Progenitor cell of endocrine pancreas (in vitro differentiated cells): ENCODE measurements around the gene LGALS12. TPM values are rescaled to one million over a fixed set of nuclear protein-coding genes. Genes with fewer than 3 reads are reported as not detected.

ENCODE experiments used
- DNase-seq: peaks from one replicate; pipeline ENCODE4 v3.0.0; 2021; ENCODE audit warnings: low spot score; ENCODE audit not compliant: unreplicated experiment
- H3K27ac Mint-ChIP-seq: 2 replicates; pipeline ENCODE4 v1.8.0; 2021; ENCODE audit warnings: mild to moderate bottlenecking, moderate library complexity, mixed read lengths
- H3K27me3 Mint-ChIP-seq: 2 replicates; pipeline ENCODE4 v1.8.0; 2021; ENCODE audit warnings: mixed read lengths
- H3K36me3 Mint-ChIP-seq: 2 replicates; pipeline ENCODE4 v1.8.0; 2022; ENCODE audit warnings: mixed read lengths; ENCODE audit not compliant: insufficient read depth
- H3K4me1 Mint-ChIP-seq: 2 replicates; pipeline ENCODE4 v1.8.0; 2021; ENCODE audit warnings: low read depth, mixed read lengths
- H3K4me3 Mint-ChIP-seq: 2 replicates; pipeline ENCODE4 v1.8.0; 2021; ENCODE audit warnings: low read depth, mild to moderate bottlenecking, moderate library complexity, mixed read lengths
- H3K9me3 Mint-ChIP-seq: 2 replicates; pipeline ENCODE4 v1.8.0; 2021; ENCODE audit warnings: low read depth, mixed read lengths
- CTCF ChIP-seq: fragments of 200-600 bp; sonication (generic); IDR thresholded peaks from one replicate; pipeline ENCODE4 v1.5.0; 2021; ENCODE audit warnings: antibody characterized with exemption, mild to moderate bottlenecking; ENCODE audit not compliant: unreplicated experiment
- total RNA-seq: library from RNA; stranded (reverse); gene quantifications from 2 replicates; pipeline ENCODE4 v1.2.1, GENCODE V29; 2021

The LGALS12 gene
- total RNA-seq, 1 donor from 2014 or later, result 2.3 TPM

GRCh38 chr11:63493127-63493526 is 12.8 kb upstream of the LGALS12 start:
- TF ChIP-seq CTCF, result no peak
- Mint-ChIP-seq H3K4me1 (peaks cover 53% of the 10 kb centered on the region), H3K9me3 (peaks cover 20% of the 10 kb centered on the region), H3K4me3 (no peak overlapping the region), H3K27ac (no peak overlapping the region), H3K27me3 (no peaks in the 10 kb centered on the region), H3K36me3 (peaks cover 14% of the 10 kb centered on the region)
- DNase-seq, result no peak

- TF ChIP-seq CTCF, result no peak
- Mint-ChIP-seq H3K4me1 (peaks cover 37% of the 10 kb centered on the region), H3K36me3 (peaks cover 13% of the 10 kb centered on the region), H3K27ac (peak overlapping the region; percentile 63), H3K27me3 (no peaks in the 10 kb centered on the region), H3K4me3 (no peak overlapping the region), H3K9me3 (peaks cover 24% of the 10 kb centered on the region)
- DNase-seq, result no peak
Observed at GRCh38 chr11:63494975-63495374, 10.9 kb upstream of the LGALS12 start.

- Mint-ChIP-seq H3K4me1 (peaks cover 29% of the 10 kb centered on the region), H3K27me3 (no peaks in the 10 kb centered on the region), H3K4me3 (no peak overlapping the region), H3K9me3 (peaks cover 25% of the 10 kb centered on the region), H3K27ac (no peak overlapping the region), H3K36me3 (peaks cover 20% of the 10 kb centered on the region)
- no peak for DNase-seq
- no peak for TF ChIP-seq CTCF
Observed at GRCh38 chr11:63499874-63500273, 6.0 kb upstream of the LGALS12 start.

GRCh38 chr11:63501236-63501635 is 4.6 kb upstream of the LGALS12 start:
- peaks cover 25% of the 10 kb centered on the region for H3K4me1 Mint-ChIP-seq
- no peak for DNase-seq
- no peak for TF ChIP-seq CTCF
- H3K27ac Mint-ChIP-seq, result no peak overlapping the region
- H3K27me3 Mint-ChIP-seq, result no peaks in the 10 kb centered on the region
- H3K9me3 Mint-ChIP-seq, result peaks cover 25% of the 10 kb centered on the region
- no peak overlapping the region for H3K4me3 Mint-ChIP-seq
- H3K36me3 Mint-ChIP-seq, result peaks cover 20% of the 10 kb centered on the region

- no peak for TF ChIP-seq CTCF
- H3K4me3 Mint-ChIP-seq, result no peak overlapping the region
- peaks cover 34% of the 10 kb centered on the region for H3K4me1 Mint-ChIP-seq
- no peak overlapping the region for H3K27ac Mint-ChIP-seq
- H3K36me3 Mint-ChIP-seq, result peaks cover 17% of the 10 kb centered on the region
- no peak for DNase-seq
- H3K9me3 Mint-ChIP-seq, result peaks cover 19% of the 10 kb centered on the region
- no peaks in the 10 kb centered on the region for H3K27me3 Mint-ChIP-seq
Observed at GRCh38 chr11:63502252-63502820, 3.5 kb upstream of the LGALS12 start.
